HG02571 (cell line): ENCODE results near the gene ANTKMT.
"Not testable (repeated sequence)": the region's sequence is repeated elsewhere in the genome, so short reads cannot be mapped to it uniquely, and the experiment has no call there.

Experiments
- ATAC-seq: cut with Tn5 transposase; IDR thresholded peaks from one replicate; pipeline ENCODE4 v1.9.1; 2021; ENCODE audit warnings: mild to moderate bottlenecking, moderate library complexity; ENCODE audit not compliant: unreplicated experiment

Gene ANTKMT

DNA sequence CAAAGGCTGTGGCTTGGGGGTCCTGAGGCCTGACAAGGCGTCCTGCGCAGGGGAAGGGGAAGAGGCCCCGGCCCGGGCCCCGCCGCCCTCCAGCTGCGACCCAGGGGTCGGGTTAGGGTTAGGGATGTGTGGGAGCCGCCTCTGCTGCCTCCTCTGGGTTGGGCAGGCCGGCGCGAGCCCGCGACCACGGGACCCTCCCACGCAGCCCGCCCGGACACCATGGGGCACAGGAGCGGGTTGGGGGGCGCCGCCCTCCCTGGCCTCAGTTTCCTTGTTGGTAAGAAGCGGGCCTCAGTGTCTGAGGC, 19.5 kb downstream of the ANTKMT start:
- ATAC-seq, result no peak

- ATAC-seq, result peak; percentile 71
These were observed 20.0 kb downstream of the ANTKMT start, which contains the start of gene CIAO3 for GRCh38 chr16:740764-741505. Gene CIAO3 (minus strand): TSS chr16:740997. CDS start chr16:740985, 12 bp downstream.

DNA sequence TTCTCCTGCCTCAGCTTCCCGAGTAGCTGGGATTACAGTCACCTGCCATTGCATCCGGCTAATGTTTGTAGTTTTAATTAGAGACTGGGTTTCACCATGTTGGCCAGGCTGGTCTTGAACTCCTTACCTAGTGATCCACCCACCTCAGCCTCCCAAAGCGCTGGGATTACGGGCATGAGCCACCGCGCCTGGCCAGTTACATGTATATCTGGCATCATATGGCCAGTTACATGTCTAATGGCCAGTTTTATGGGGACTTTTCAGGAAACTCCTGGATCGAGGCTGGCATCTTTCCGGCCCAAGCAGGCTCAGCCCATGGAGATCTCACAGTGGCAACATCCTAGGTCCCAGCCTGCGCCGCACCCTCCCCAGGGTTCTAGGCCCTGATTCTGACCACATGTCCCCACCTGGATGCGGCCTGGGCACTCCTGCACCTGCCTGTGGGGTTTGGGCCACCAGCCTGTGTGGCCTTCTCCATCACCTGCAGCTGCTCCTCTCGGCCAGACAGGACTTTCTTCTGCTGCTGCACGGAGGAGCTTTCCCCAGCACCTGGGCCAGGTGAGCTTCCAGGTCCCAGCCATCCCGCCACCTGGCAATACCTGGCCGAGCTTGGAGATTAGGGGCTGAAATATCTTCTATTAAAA, 21.2 kb downstream of the ANTKMT start:
- ATAC-seq, result no peak

DNA sequence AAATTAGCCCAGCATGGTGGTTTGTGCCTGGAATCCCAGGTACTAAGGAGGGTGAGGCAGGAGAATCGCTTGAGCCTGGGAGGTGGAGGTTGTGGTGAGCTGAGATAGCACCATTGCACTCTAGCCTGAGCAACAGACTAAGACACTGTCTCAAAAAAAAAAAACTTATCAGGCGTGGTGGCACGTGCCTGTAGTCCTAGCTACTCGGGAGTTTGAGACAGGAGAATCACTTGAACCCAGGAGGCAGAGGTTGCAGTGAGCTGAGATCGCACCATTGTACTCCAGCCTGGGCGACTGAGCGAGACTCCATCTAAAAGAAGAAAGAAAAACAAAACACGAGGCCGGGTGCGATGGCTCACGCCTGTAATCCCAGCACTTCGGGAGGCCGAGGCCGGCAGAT, 21.9 kb downstream of the ANTKMT start:
- ATAC-seq, result not testable (repeated sequence)

DNA sequence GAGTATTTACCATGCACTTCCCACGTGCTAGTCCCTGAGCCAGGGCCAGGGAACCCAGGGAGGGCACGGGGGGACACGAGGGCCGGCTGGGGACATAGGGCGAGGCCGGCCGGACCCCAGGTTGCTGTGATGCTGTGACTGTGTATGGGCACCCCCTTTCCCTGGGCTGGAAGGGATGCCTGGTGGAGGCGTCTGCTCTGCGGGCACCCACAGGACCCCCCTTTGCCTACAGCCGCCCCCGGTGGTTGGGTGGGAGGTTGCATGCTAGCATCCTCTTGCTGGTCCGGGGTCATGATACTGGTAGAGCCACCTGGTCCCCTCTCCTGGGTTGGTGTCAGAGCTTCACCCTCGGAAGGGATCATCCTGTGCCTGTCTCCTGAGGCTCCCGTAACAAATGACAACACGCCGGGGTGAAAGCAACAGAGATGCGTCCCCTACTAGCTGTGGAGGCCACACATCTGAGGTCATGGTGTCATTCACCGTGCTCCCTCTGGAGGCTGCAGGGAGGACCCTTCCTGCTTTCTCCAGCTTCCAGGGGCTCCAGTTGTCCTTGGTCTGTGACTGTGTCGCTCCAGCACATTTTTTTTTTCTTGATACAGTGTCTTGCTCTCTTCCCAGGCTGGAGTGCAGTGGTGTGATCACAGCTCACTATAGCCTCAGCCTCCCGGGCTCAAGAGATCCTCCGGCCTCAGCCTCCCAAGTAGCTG, 23.0 kb downstream of the ANTKMT start:
- no peak for ATAC-seq

- no peak for ATAC-seq
These were observed 24.8 kb downstream of the ANTKMT start for GRCh38 chr16:745739-746138.

GRCh38 chr16:746637-747036, 25.7 kb downstream of the ANTKMT start:
- no peak for ATAC-seq

- ATAC-seq, result no peak
These were observed 27.2 kb downstream of the ANTKMT start for GRCh38 chr16:747978-748746.

- no peak for ATAC-seq
These were observed 28.1 kb downstream of the ANTKMT start for GRCh38 chr16:749010-749409.

GRCh38 chr16:750485-750884, 29.5 kb downstream of the ANTKMT start:
- ATAC-seq, result no peak

GRCh38 chr16:751152-752006, 30.4 kb downstream of the ANTKMT start:
- ATAC-seq, result no peak

DNA sequence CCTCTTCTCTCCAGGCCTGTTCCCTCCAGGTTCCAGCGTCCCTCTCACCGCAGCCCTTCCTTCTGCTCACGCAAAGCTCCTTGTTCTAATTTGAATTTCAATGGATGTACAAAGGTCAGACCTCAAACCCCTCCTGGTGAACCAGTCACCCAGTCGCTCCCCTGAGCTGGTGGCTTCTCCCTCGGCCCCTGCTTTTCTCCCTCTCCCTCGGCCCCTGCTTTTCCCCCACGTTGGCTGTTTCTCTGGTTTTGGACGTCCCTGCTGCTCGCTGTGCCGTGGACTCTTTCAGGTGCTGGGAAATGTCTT, 31.0 kb downstream of the ANTKMT start:
- no peak for ATAC-seq

GRCh38 chr16:754121-754607, 33.2 kb downstream of the ANTKMT start:
- ATAC-seq, result not testable (repeated sequence)

DNA sequence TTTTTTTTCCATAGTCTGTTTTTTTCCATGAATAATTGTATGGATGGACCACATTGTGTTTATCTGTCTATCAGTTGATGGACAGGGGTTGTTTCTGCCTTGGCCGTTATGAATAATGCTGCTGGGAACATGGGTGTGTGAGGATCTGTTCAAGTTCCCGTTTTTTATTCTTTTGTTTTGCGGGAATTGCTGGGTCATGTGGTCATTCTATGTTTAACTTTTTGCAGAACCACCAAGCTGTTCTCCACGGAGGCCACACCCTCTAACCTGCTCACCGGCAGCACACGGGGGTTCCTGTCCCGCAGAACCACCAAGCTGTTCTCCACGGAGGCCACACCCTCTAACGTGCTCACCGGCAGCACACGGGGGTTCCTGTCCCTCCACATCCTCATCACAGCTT, 33.7 kb downstream of the ANTKMT start:
- no peak for ATAC-seq

GRCh38 chr16:756428-756827, 35.5 kb downstream of the ANTKMT start:
- ATAC-seq, result no peak

DNA sequence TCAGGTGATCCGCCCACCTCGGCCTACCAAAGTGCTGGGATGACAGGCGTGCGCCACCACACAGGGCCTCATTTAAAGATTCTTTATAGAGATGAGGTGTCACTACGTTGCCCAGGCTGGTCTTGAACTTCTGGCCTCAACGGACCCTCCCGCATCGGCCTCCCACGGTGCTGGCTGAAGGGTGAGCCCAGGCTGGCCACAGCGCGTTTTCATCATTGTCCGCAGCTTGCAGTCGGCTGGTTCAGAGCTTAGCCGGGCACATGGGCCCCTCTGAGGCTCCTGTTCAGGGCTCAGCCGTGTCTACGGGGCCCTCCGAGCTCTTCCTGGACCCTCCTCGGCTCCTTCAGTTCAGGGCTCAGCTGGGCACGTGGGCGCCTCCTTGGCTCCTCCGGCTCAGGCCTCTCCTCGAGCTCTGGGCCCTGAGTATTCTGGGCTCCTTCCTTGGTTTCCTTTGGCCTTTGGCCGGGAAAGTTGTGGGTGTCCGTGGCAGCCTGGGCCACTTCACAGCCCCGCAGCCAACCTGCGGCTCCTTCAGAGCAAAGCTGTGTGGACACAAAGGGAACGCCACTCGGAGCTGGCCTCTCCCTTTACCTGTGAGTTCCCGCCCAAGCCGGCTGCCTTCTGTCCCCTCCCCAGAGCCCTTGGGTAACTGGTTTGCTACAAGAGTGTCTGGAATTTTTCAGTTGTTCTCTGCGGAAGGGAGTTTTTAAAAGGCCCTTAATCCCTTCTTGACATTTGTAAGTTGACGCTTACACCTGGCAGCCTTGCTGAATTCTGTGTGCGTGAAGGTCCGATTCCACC, 38.4 kb downstream of the ANTKMT start:
- ATAC-seq, result no peak

- no peak for ATAC-seq
These were observed 39.1 kb downstream of the ANTKMT start for GRCh38 chr16:760065-760464.

- ATAC-seq, result no peak
These were observed 39.8 kb downstream of the ANTKMT start, which contains the start of gene MSLN for GRCh38 chr16:760545-761343. Gene MSLN (plus strand): TSS chr16:760734. CDS start chr16:762681, 1,947 bp downstream.
